CD14-positive monocyte (primary cell): ENCODE data around the gene SERPINB11. TPM values are rescaled to one million over a fixed set of nuclear protein-coding genes. Genes with fewer than 3 reads are reported as not detected.

Experiments used
- DNase-seq, 3 donors: peaks; one replicate each; pipeline ENCODE4 v3.0.0-alpha.2; 2011 to 2022
- H2AFZ ChIP-seq: 2 replicates; pipeline ENCODE4 v1.6.0; 2012; ENCODE audit warnings: mild to moderate bottlenecking, low read depth, low read length, inconsistent platforms; ENCODE audit not compliant: insufficient read depth, poor library complexity, severe bottlenecking
- H3K27ac ChIP-seq, 2 donors: 1 replicate in 1 of 2; 2 replicates in 1 of 2; pipeline ENCODE4 v1.5.1; 2012 to 2013; ENCODE audit warnings: low read length in 2 of 2, control low read depth in 1 of 2, inconsistent platforms in 1 of 2, low read depth in 1 of 2, mild to moderate bottlenecking in 1 of 2
- H3K27me3 ChIP-seq, 2 donors: one replicate each; pipeline versions ENCODE4 v1.6.0 to v1.6.1; 2011 to 2013; ENCODE audit warnings: low read length in 2 of 2; ENCODE audit not compliant: control insufficient read depth in 2 of 2, insufficient read depth in 2 of 2
- H3K36me3 ChIP-seq, 2 donors: replicated peaks in 1 of 2; 1 replicate in 1 of 2; 2 replicates in 1 of 2; pipeline versions ENCODE4 v1.5.1 to v1.6.1; 2012 to 2013; ENCODE audit warnings: low read length in 2 of 2, control low read depth in 1 of 2, inconsistent platforms in 1 of 2, mild to moderate bottlenecking in 1 of 2; ENCODE audit not compliant: insufficient read depth in 2 of 2, control insufficient read depth in 1 of 2
- H3K4me1 ChIP-seq, 2 donors: 1 replicate in 1 of 2; 2 replicates in 1 of 2; pipeline versions ENCODE4 v1.5.1 to v1.6.1; 2012 to 2013; ENCODE audit warnings: low read length in 2 of 2, control low read depth in 1 of 2, inconsistent platforms in 1 of 2, mild to moderate bottlenecking in 1 of 2, moderate library complexity in 1 of 2; ENCODE audit not compliant: insufficient read depth in 2 of 2, control insufficient read depth in 1 of 2
- H3K4me2 ChIP-seq: replicated peaks from 2 replicates; pipeline ENCODE3; 2012; ENCODE audit warnings: low read length, moderate library complexity, mild to moderate bottlenecking; ENCODE audit not compliant: poor library complexity, severe bottlenecking; ENCODE audit errors: extremely low read depth
- H3K4me3 ChIP-seq, 3 experiments: fragments of 200-600 bp in 1 of 3; sonication (generic) in 1 of 3; replicated peaks in 1 of 3; 1 replicate in 2 of 3; 2 replicates in 1 of 3; pipeline ENCODE4 v1.5.1; 2011 to 2013; ENCODE audit warnings: low read length in 3 of 3, mild to moderate bottlenecking in 3 of 3, control low read depth in 2 of 3, low read depth in 2 of 3, inconsistent platforms in 1 of 3, moderate library complexity in 1 of 3
- H3K79me2 ChIP-seq: 2 replicates; pipeline ENCODE4 v1.6.0; 2012; ENCODE audit warnings: mild to moderate bottlenecking, control low read depth, inconsistent platforms, low read length, moderate library complexity; ENCODE audit not compliant: insufficient read depth
- H3K9ac ChIP-seq: 2 replicates; pipeline ENCODE4 v1.6.0; 2017; ENCODE audit warnings: low read length, mild to moderate bottlenecking; ENCODE audit not compliant: insufficient read depth, poor library complexity, severe bottlenecking
- H3K9me3 ChIP-seq, 2 donors: replicated peaks in 1 of 2; 1 replicate in 1 of 2; 2 replicates in 1 of 2; pipeline versions ENCODE4 v1.5.1 to v1.6.1; 2012 to 2013; ENCODE audit warnings: low read length in 2 of 2, control low read depth in 1 of 2; ENCODE audit not compliant: control insufficient read depth in 1 of 2, insufficient read depth in 1 of 2
- H4K20me1 ChIP-seq: 2 replicates; pipeline ENCODE4 v1.6.0; 2012; ENCODE audit warnings: mild to moderate bottlenecking, low read length, control low read depth, moderate library complexity; ENCODE audit not compliant: insufficient read depth
- H3K27ac Mint-ChIP-seq, 7 donors: one replicate each; pipeline ENCODE4 v1.8.0; 2020; ENCODE audit warnings: mild to moderate bottlenecking in 7 of 7, mixed read lengths in 7 of 7, moderate library complexity in 6 of 7, inconsistent platforms in 2 of 7
- H3K27me3 Mint-ChIP-seq, 3 donors: one replicate each; pipeline ENCODE4 v1.8.0; 2021 to 2022; ENCODE audit warnings: low read depth in 3 of 3, mild to moderate bottlenecking in 3 of 3, mixed read lengths in 3 of 3, moderate library complexity in 3 of 3, inconsistent platforms in 1 of 3
- H3K36me3 Mint-ChIP-seq, 2 donors: one replicate each; pipeline ENCODE4 v1.8.0; 2020; ENCODE audit warnings: mixed read lengths in 2 of 2, inconsistent platforms in 1 of 2, mild to moderate bottlenecking in 1 of 2
- H3K4me1 Mint-ChIP-seq: one replicate; pipeline ENCODE4 v1.8.0; 2020; ENCODE audit warnings: mild to moderate bottlenecking, mixed read lengths
- H3K4me3 Mint-ChIP-seq, 2 donors: one replicate each; pipeline ENCODE4 v1.8.0; 2020; ENCODE audit warnings: mild to moderate bottlenecking in 2 of 2, mixed read lengths in 2 of 2, moderate library complexity in 1 of 2
- H3K9me3 Mint-ChIP-seq, 7 donors: one replicate each; pipeline ENCODE4 v1.8.0; 2020 to 2022; ENCODE audit warnings: mixed read lengths in 7 of 7, mild to moderate bottlenecking in 6 of 7, moderate library complexity in 6 of 7, inconsistent platforms in 2 of 7
- CTCF ChIP-seq: fragments of 200-600 bp; IDR thresholded peaks from one replicate; pipeline ENCODE4 v1.8.0; 2022; ENCODE audit warnings: antibody characterized with exemption, mild to moderate bottlenecking
- WGBS: methylation state at CpG from one replicate; pipeline ENCODE4 v1.1.5; 2013; ENCODE audit warnings: missing lambda C conversion rate; ENCODE audit not compliant: insufficient coverage; 5-methylcytosine and 5-hydroxymethylcytosine counted together
- intact Hi-C, 2 donors: fragments of 100-400 bp; cut with micrococcal nuclease; formaldehyde crosslinking; loops; one replicate each; pipeline versions ENCODE4 v1.15.0 to v1.15.1; 2023
- polyA plus RNA-seq, 3 donors: library from polyadenylated mRNA; depleted of rRNA in 1 of 3; unstranded in 2 of 3; stranded (reverse) in 1 of 3; fragments of 300-500 nt in 2 of 3; fragments of >200 nt in 1 of 3; fragmentation: Illumina TruSeq in 2 of 3; gene quantifications; 1 replicate in 2 of 3; 2 replicates in 1 of 3; pipeline ENCODE4 v1.2.3, GENCODE V29; 2012 to 2021

The SERPINB11 gene
- polyA plus RNA-seq, 3 donors: not detected

GRCh38 chr18:63681449-63682340, 21.1 kb upstream of the SERPINB11 start:
- Histone ChIP-seq H3K4me3 (no peak overlapping the region), H3K36me3 (no peaks in the 10 kb centered on the region), H3K4me1 (peaks cover 10 to 14% of the 10 kb centered on the region in 2 donors), H2AFZ (no peak overlapping the region), H3K9me3 (no peaks in the 10 kb centered on the region), H3K27ac (no peak overlapping the region), H3K79me2 (no peaks in the 10 kb centered on the region), H4K20me1 (no peaks in the 10 kb centered on the region), H3K27me3 (peaks cover 0 to 3% of the 10 kb centered on the region in 2 donors), H3K9ac (no peak overlapping the region), H3K4me2 (no peak overlapping the region)
- H3K36me3 Mint-ChIP-seq: no peaks in the 10 kb centered on the region
- H3K9me3 Mint-ChIP-seq: peaks cover 0 to 10% (median 0%) of the 10 kb centered on the region in 7 donors
- no peak for DNase-seq
- no peak overlapping the region for H3K27ac Mint-ChIP-seq
- H3K4me3 Mint-ChIP-seq: no peak overlapping the region
- intact Hi-C loops: no loop called here
- no peak for TF ChIP-seq CTCF
- 100% methylated on average over 1 of the region's 2 CpGs for WGBS
- peaks cover 7 to 14% (median 7%) of the 10 kb centered on the region in 3 donors for H3K27me3 Mint-ChIP-seq
- H3K4me1 Mint-ChIP-seq: peaks cover 13% of the 10 kb centered on the region

GRCh38 chr18:63683152-63683551, 19.6 kb upstream of the SERPINB11 start:
- Histone ChIP-seq H3K4me1 (peaks cover 2% of the 10 kb centered on the region in 2 donors), H2AFZ (no peak overlapping the region), H3K27ac (no peak overlapping the region), H3K27me3 (peaks cover 0 to 3% of the 10 kb centered on the region in 2 donors), H3K4me3 (no peak overlapping the region), H3K36me3 (no peaks in the 10 kb centered on the region), H3K4me2 (no peak overlapping the region), H3K79me2 (no peaks in the 10 kb centered on the region), H4K20me1 (no peaks in the 10 kb centered on the region), H3K9ac (no peak overlapping the region), H3K9me3 (peaks cover 0 to 7% of the 10 kb centered on the region in 2 donors)
- Mint-ChIP-seq H3K9me3 (peaks cover 0 to 13% (median 2%) of the 10 kb centered on the region in 7 donors), H3K36me3 (no peaks in the 10 kb centered on the region), H3K4me1 (peaks cover 1% of the 10 kb centered on the region), H3K4me3 (no peak overlapping the region), H3K27ac (no peak overlapping the region), H3K27me3 (peaks cover 4 to 14% (median 7%) of the 10 kb centered on the region in 3 donors)
- DNase-seq: no peak
- WGBS: 67% methylated on average over 1 of the region's 2 CpGs
- no peak for TF ChIP-seq CTCF
- intact Hi-C loops: no loop called here
